ENCODE measurements around the gene RPS21.

Gene RPS21

GRCh38 chr20:62411479-62412193 is 24.7 kb downstream of the RPS21 start:
- no peaks in the 10 kb centered on the region for H3K36me3 ChIP-seq (ENCODE audit: control insufficient read depth in 2 of 2, insufficient read depth in 2 of 2, low read length in 2 of 2)
- peak overlapping the region; percentile 72 to 77 for H3K9ac ChIP-seq (ENCODE audit: low read depth in 1 of 2, low read length in 2 of 2)
- no peaks in the 10 kb centered on the region for H3K27me3 ChIP-seq (ENCODE audit: control insufficient read depth in 2 of 2, insufficient read depth in 2 of 2, low read length in 2 of 2)
- no peaks in the 10 kb centered on the region for H3K9me3 ChIP-seq (ENCODE audit: control insufficient read depth in 2 of 2, low read length in 2 of 2)
- H3K4me1 ChIP-seq (ENCODE audit: control insufficient read depth in 2 of 2, insufficient read depth in 2 of 2, low read length in 2 of 2): peaks cover 58 to 64% of the 10 kb centered on the region in 2 donors
- H3K4me3 ChIP-seq (ENCODE audit: low read length in 2 of 2): peak overlapping the region; percentile 62 to 67
- peak overlapping the region; percentile 92 to 93 for H3K27ac ChIP-seq (ENCODE audit: low read depth in 2 of 2, low read length in 2 of 2)

GRCh38 chr20:62412194-62413024 is 25.5 kb downstream of the RPS21 start:
- Histone ChIP-seq H3K4me1 (ENCODE audit: control insufficient read depth in 2 of 2, insufficient read depth in 2 of 2, low read length in 2 of 2) (peaks cover 57 to 64% of the 10 kb centered on the region in 2 donors), H3K36me3 (ENCODE audit: control insufficient read depth in 2 of 2, insufficient read depth in 2 of 2, low read length in 2 of 2) (no peaks in the 10 kb centered on the region), H3K27ac (ENCODE audit: low read depth in 2 of 2, low read length in 2 of 2) (peak overlapping the region; percentile 92 to 93), H3K27me3 (ENCODE audit: control insufficient read depth in 2 of 2, insufficient read depth in 2 of 2, low read length in 2 of 2) (no peaks in the 10 kb centered on the region), H3K9me3 (ENCODE audit: control insufficient read depth in 2 of 2, low read length in 2 of 2) (no peaks in the 10 kb centered on the region), H3K4me3 (ENCODE audit: low read length in 2 of 2) (peak overlapping the region; percentile 62 to 67), H3K9ac (ENCODE audit: low read depth in 1 of 2, low read length in 2 of 2) (peak overlapping the region; percentile 72 to 77)

- peak overlapping the region; percentile 62 to 67 for H3K4me3 ChIP-seq (ENCODE audit: low read length in 2 of 2)
- no peaks in the 10 kb centered on the region for H3K36me3 ChIP-seq (ENCODE audit: control insufficient read depth in 2 of 2, insufficient read depth in 2 of 2, low read length in 2 of 2)
- H3K27ac ChIP-seq (ENCODE audit: low read depth in 2 of 2, low read length in 2 of 2): peak overlapping the region; percentile 92 to 93
- peaks cover 50 to 57% of the 10 kb centered on the region in 2 donors for H3K4me1 ChIP-seq (ENCODE audit: control insufficient read depth in 2 of 2, insufficient read depth in 2 of 2, low read length in 2 of 2)
- no peaks in the 10 kb centered on the region for H3K9me3 ChIP-seq (ENCODE audit: control insufficient read depth in 2 of 2, low read length in 2 of 2)
- H3K9ac ChIP-seq (ENCODE audit: low read depth in 1 of 2, low read length in 2 of 2): peak overlapping the region; percentile 6 to 77
- no peaks in the 10 kb centered on the region for H3K27me3 ChIP-seq (ENCODE audit: control insufficient read depth in 2 of 2, insufficient read depth in 2 of 2, low read length in 2 of 2)
These were observed 26.2 kb downstream of the RPS21 start for GRCh38 chr20:62413025-62413570.

GRCh38 chr20:62413896-62414481 is 27.1 kb downstream of the RPS21 start:
- peaks cover 47 to 54% of the 10 kb centered on the region in 2 donors for H3K4me1 ChIP-seq (ENCODE audit: control insufficient read depth in 2 of 2, insufficient read depth in 2 of 2, low read length in 2 of 2)
- H3K9me3 ChIP-seq (ENCODE audit: control insufficient read depth in 2 of 2, low read length in 2 of 2): no peaks in the 10 kb centered on the region
- H3K36me3 ChIP-seq (ENCODE audit: control insufficient read depth in 2 of 2, insufficient read depth in 2 of 2, low read length in 2 of 2): no peaks in the 10 kb centered on the region
- H3K27ac ChIP-seq (ENCODE audit: low read depth in 2 of 2, low read length in 2 of 2): peak overlapping the region; percentile 92 to 93
- H3K27me3 ChIP-seq (ENCODE audit: control insufficient read depth in 2 of 2, insufficient read depth in 2 of 2, low read length in 2 of 2): no peaks in the 10 kb centered on the region
- H3K9ac ChIP-seq (ENCODE audit: low read depth in 1 of 2, low read length in 2 of 2): peak overlapping the region in 1 of 2 donors; percentile 77
- H3K4me3 ChIP-seq (ENCODE audit: low read length in 2 of 2): peak overlapping the region in 1 of 2 donors; percentile 26

DNA sequence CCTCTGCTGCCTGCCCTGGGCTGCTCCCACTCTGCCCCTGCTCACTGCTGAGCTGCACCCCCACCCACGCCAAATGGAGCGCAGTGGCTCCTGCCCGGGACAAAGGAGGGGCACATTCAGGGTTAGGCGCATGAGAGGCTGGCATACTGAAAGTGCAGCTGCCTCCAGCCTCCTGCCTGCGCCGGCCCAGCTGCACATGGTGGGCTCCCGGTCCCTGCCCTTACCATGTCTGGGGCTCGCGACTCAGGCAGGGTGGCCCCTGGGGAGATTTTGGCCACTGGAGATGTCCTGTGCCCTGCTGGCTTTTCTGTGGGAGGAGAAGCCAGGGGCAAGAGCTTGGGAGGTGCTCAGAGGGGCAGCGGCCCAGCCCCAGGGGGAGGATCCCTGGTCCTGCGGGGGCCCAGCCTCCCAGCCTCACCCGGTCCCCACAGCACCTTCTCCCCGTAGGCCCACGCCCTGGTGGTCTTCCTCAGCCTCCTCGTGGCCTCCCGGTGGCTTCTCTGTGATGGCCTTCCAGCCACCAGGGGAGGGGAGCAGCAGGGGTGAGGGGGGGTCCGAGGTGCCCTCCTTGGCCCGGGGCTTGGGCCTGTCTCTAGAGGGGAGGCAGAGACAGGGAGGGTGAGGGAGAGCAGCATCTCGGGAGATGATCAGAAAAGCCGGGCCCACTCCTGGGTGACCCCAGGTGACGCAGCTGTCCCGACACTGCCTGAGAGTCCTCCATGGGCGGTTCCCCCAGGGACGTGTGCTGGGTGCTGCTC is 28.6 kb downstream of the RPS21 start:
- Histone ChIP-seq H3K9ac (ENCODE audit: low read depth in 1 of 2, low read length in 2 of 2) (no peak overlapping the region), H3K4me1 (ENCODE audit: control insufficient read depth in 2 of 2, insufficient read depth in 2 of 2, low read length in 2 of 2) (peaks cover 35 to 40% of the 10 kb centered on the region in 2 donors), H3K36me3 (ENCODE audit: control insufficient read depth in 2 of 2, insufficient read depth in 2 of 2, low read length in 2 of 2) (no peaks in the 10 kb centered on the region), H3K9me3 (ENCODE audit: control insufficient read depth in 2 of 2, low read length in 2 of 2) (no peaks in the 10 kb centered on the region), H3K27ac (ENCODE audit: low read depth in 2 of 2, low read length in 2 of 2) (no peak overlapping the region), H3K27me3 (ENCODE audit: control insufficient read depth in 2 of 2, insufficient read depth in 2 of 2, low read length in 2 of 2) (no peaks in the 10 kb centered on the region), H3K4me3 (ENCODE audit: low read length in 2 of 2) (no peak overlapping the region)

DNA sequence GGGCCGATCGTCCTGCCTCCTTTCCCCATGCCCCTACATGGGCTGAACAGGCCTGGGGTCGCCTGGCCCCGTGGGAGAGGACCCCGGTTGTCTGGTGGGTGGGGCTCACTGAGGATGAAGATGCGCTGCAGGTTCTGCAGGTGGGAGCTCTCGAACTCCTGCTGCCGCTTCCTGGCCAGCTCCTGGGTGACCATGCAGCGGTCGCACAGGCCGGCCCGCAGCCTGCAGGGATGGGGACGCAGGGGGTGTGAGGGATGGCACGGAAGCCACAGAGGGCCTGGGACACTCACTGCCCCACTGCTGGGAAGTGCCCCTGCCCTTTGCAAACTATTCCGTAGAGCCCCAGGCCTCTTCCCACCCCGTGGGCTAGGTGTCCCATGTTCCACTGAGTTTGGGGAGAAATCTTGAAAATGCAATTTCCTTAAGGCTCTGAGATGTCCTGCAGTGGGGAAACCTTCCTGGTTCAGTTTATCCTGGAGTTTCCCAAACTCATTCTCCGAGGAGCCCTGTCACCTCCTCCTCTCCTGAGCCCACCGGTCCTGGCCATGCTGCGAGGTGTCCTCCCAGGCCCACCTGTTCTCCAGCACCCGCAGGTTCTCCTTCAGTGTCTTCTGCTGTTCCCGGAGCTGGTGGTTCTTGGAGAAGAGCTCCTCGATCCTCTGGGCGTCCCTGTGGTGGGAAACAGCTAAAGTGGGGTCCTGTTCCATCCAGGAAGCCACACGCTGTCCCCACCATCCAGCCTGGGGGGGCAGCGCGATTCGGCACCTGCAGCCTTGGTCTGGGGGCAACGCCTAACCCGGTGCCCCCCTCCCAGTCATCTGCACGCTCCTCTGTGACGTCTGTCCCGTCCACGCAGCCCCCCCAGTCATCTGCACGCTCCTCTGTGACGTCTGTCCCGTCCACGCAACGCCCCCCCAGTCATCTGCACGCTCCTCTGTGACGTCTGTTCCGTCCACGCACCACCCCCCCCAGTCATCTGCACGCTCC is 30.0 kb downstream of the RPS21 start:
- no peak overlapping the region for H3K4me3 ChIP-seq (ENCODE audit: low read length in 2 of 2)
- H3K36me3 ChIP-seq (ENCODE audit: control insufficient read depth in 2 of 2, insufficient read depth in 2 of 2, low read length in 2 of 2): no peaks in the 10 kb centered on the region
- no peaks in the 10 kb centered on the region for H3K9me3 ChIP-seq (ENCODE audit: control insufficient read depth in 2 of 2, low read length in 2 of 2)
- peaks cover 23 to 26% of the 10 kb centered on the region in 2 donors for H3K4me1 ChIP-seq (ENCODE audit: control insufficient read depth in 2 of 2, insufficient read depth in 2 of 2, low read length in 2 of 2)
- H3K27me3 ChIP-seq (ENCODE audit: control insufficient read depth in 2 of 2, insufficient read depth in 2 of 2, low read length in 2 of 2): no peaks in the 10 kb centered on the region
- H3K27ac ChIP-seq (ENCODE audit: low read depth in 2 of 2, low read length in 2 of 2): no peak overlapping the region
- no peak overlapping the region for H3K9ac ChIP-seq (ENCODE audit: low read depth in 1 of 2, low read length in 2 of 2)

DNA sequence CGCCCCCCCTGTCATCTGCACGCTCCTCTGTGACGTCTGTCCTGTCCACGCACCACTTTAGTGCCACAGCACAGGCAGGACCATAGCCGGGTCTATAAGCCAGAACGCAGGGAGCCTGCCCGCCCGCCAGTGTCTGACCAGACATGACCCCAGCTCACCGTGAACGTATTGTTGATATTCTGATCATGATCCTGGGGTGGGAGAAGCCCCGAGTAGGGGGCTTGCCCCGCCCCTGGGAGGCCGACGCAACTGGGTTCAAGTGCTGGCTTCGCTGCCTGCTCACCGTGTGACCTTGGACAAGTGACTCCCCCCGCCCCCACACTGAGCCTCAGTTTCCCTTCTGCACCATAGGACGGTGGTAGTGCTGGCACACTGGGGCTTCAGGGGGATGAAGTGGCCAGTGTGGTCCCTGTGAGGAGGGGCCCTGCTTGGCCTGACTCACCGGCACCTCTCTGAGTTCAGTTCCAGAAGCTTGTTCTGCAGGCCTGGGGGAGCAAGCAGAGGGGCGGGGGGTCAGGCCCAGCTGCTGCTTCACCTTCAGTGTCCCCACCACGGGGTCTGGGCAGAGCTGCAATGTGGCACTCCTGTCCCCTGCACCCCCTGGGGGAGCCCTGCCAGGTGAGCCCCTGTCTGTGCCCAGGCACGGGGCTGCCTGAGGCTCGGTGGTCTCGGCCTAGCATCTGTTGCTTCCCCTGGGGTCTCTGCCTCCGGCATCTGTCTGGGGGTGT is 31.2 kb downstream of the RPS21 start:
- no peak overlapping the region for H3K9ac ChIP-seq (ENCODE audit: low read depth in 1 of 2, low read length in 2 of 2)

DNA sequence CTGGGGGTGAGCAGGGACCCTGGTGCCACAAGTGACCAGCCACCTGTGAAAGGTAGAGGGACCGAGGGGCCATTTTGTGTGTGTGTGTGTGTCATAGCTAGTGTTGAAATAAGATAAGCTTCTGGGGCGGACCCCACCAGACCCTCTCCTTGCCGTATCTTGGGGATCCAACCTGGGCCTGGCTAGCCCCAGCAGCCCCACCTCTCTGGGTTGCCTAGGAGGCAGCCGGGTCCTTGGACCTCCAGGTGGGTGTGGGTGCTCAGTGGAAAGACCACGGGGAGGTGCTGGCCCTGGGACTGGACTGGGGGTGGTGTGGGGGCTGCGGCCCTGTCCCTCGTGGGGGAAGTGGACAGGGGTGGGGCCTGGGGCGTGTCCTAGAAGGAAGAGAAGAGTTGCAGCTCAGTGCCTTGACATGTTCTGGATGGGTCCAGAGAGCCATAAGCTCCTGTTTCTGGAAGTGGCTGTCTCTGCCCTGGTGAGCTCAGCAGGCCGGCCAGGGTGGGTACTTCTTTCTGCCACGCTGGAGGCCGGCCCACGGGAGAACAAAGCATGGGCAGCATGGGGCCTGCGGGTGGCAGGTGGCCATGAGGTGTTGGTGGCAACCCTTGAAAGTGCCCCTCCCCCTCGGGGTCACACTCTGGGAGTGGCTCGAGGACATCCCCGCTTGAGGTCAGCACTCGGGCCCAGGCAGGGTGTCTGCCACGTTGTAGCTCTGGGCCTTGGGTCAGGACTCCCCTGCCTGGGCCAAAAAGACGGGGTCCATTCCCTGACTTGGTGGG is 32.0 kb downstream of the RPS21 start:
- Histone ChIP-seq H3K27me3 (ENCODE audit: control insufficient read depth in 2 of 2, insufficient read depth in 2 of 2, low read length in 2 of 2) (no peaks in the 10 kb centered on the region), H3K27ac (ENCODE audit: low read depth in 2 of 2, low read length in 2 of 2) (no peak overlapping the region), H3K4me1 (ENCODE audit: control insufficient read depth in 2 of 2, insufficient read depth in 2 of 2, low read length in 2 of 2) (peaks cover 7 to 9% of the 10 kb centered on the region in 2 donors), H3K4me3 (ENCODE audit: low read length in 2 of 2) (no peak overlapping the region), H3K9me3 (ENCODE audit: control insufficient read depth in 2 of 2, low read length in 2 of 2) (no peaks in the 10 kb centered on the region), H3K36me3 (ENCODE audit: control insufficient read depth in 2 of 2, insufficient read depth in 2 of 2, low read length in 2 of 2) (no peaks in the 10 kb centered on the region), H3K9ac (ENCODE audit: low read depth in 1 of 2, low read length in 2 of 2) (no peak overlapping the region)

More for the DNA sequence above, 31.2 kb downstream of the RPS21 start:
- Histone ChIP-seq H3K4me3 (ENCODE audit: low read length in 2 of 2) (no peak overlapping the region), H3K36me3 (ENCODE audit: control insufficient read depth in 2 of 2, insufficient read depth in 2 of 2, low read length in 2 of 2) (no peaks in the 10 kb centered on the region), H3K9me3 (ENCODE audit: control insufficient read depth in 2 of 2, low read length in 2 of 2) (no peaks in the 10 kb centered on the region), H3K4me1 (ENCODE audit: control insufficient read depth in 2 of 2, insufficient read depth in 2 of 2, low read length in 2 of 2) (peaks cover 15 to 16% of the 10 kb centered on the region in 2 donors), H3K27me3 (ENCODE audit: control insufficient read depth in 2 of 2, insufficient read depth in 2 of 2, low read length in 2 of 2) (no peaks in the 10 kb centered on the region), H3K27ac (ENCODE audit: low read depth in 2 of 2, low read length in 2 of 2) (no peak overlapping the region)
